DOHH2 (cell line): Measurements from ENCODE around the gene RALGAPA2.

ENCODE experiments used
- H3F3A ChIP-seq: fragments of 200-600 bp; sonication (generic), shearing (Covaris generic); 2 replicates; pipeline ENCODE4 v1.6.0; 2016; ENCODE audit warnings: antibody characterized with exemption, mild to moderate bottlenecking; ENCODE audit not compliant: control insufficient read depth, insufficient read depth
- H3K27ac ChIP-seq: fragments of 200-600 bp; sonication (generic); 2 replicates; pipeline ENCODE4 v1.5.1; 2014; ENCODE audit warnings: low read depth, mild to moderate bottlenecking, low read length, moderate library complexity
- H3K27me3 ChIP-seq: fragments of 200-600 bp; sonication (generic); 2 replicates; pipeline ENCODE4 v1.6.1; 2014; ENCODE audit warnings: mild to moderate bottlenecking, low read length, mixed read lengths; ENCODE audit not compliant: control insufficient read depth
- H3K36me3 ChIP-seq: fragments of 200-600 bp; sonication (generic); 2 replicates; pipeline ENCODE4 v1.6.1; 2014; ENCODE audit warnings: mild to moderate bottlenecking, low read length, moderate library complexity, mixed read lengths; ENCODE audit not compliant: control insufficient read depth
- H3K4me1 ChIP-seq: fragments of 200-600 bp; sonication (generic); 2 replicates; pipeline ENCODE4 v1.6.1; 2014; ENCODE audit warnings: mild to moderate bottlenecking, low read length, mixed read lengths; ENCODE audit not compliant: control insufficient read depth
- H3K4me2 ChIP-seq: fragments of 200-600 bp; sonication (generic); 2 replicates; pipeline ENCODE4 v1.6.0; 2014; ENCODE audit warnings: mild to moderate bottlenecking, low read length, moderate library complexity
- H3K4me3 ChIP-seq: fragments of 200-600 bp; sonication (generic); 2 replicates; pipeline ENCODE4 v1.5.1; 2014; ENCODE audit warnings: mild to moderate bottlenecking, low read length, mixed read lengths
- H3K79me2 ChIP-seq: fragments of 200-600 bp; sonication (generic); 2 replicates; pipeline ENCODE4 v1.6.1; 2014; ENCODE audit warnings: mild to moderate bottlenecking, low read length, mixed read lengths; ENCODE audit not compliant: control insufficient read depth
- H3K9me2 ChIP-seq: fragments of 200-600 bp; sonication (generic); replicated peaks from 2 replicates; pipeline ENCODE4 v1.6.1; 2014; ENCODE audit warnings: mild to moderate bottlenecking, low read length, mixed read lengths; ENCODE audit not compliant: control insufficient read depth
- H3K9me3 ChIP-seq: fragments of 200-600 bp; sonication (generic); 2 replicates; pipeline ENCODE4 v1.6.1; 2014; ENCODE audit warnings: antibody characterized with exemption, low read length, mixed read lengths; ENCODE audit not compliant: control insufficient read depth, insufficient read depth
- H4K20me1 ChIP-seq: fragments of 200-600 bp; sonication (generic); 2 replicates; pipeline ENCODE4 v1.6.0; 2014; ENCODE audit warnings: low read depth, mild to moderate bottlenecking, antibody characterized with exemption, low read length, moderate library complexity; ENCODE audit not compliant: control insufficient read depth, insufficient read depth
- CTCF ChIP-seq: fragments of 200-600 bp; sonication (generic); IDR thresholded peaks from one replicate; pipeline ENCODE4 v1.5.1; 2014; ENCODE audit warnings: antibody characterized with exemption, mild to moderate bottlenecking, low read depth, low read length; ENCODE audit not compliant: poor library complexity, severe bottlenecking
- EZH2phosphoT487 ChIP-seq: fragments of 200-600 bp; sonication (generic); IDR thresholded peaks from 2 replicates; pipeline ENCODE4 v1.6.1; 2017; ENCODE audit warnings: borderline replicate concordance, mild to moderate bottlenecking, antibody characterized with exemption, low read length, moderate library complexity, mixed read lengths

RALGAPA2 gene

GRCh38 chr20:20604357-20604756, 108.1 kb downstream of the RALGAPA2 start:
- TF ChIP-seq CTCF (no peak), EZH2phosphoT487 (no peak)

GRCh38 chr20:20603339-20603990, 109.0 kb downstream of the RALGAPA2 start:
- no peaks in the 10 kb centered on the region for H3K9me3 ChIP-seq
- H4K20me1 ChIP-seq, result no peaks in the 10 kb centered on the region
- H3K4me1 ChIP-seq, result peaks cover 15% of the 10 kb centered on the region
- no peaks in the 10 kb centered on the region for H3K79me2 ChIP-seq
- 0 out of 2 replicates have a peak overlapping the region, but pooled peaks have one; percentile 5 for H3K4me3 ChIP-seq
- no peaks in the 10 kb centered on the region for H3K36me3 ChIP-seq
- no peak overlapping the region for H3K27ac ChIP-seq
- no peaks in the 10 kb centered on the region for H3K9me2 ChIP-seq
- H3K4me2 ChIP-seq, result peak overlapping the region; percentile 32
- no peaks in the 10 kb centered on the region for H3K27me3 ChIP-seq
- TF ChIP-seq EZH2phosphoT487 (no peak), CTCF (no peak)
- no peaks in the 10 kb centered on the region for H3F3A ChIP-seq

More at GRCh38 chr20:20604357-20604756, 108.1 kb downstream of the RALGAPA2 start:
- H3K79me2 ChIP-seq, result no peaks in the 10 kb centered on the region
- no peaks in the 10 kb centered on the region for H3F3A ChIP-seq
- no peaks in the 10 kb centered on the region for H3K36me3 ChIP-seq
- no peaks in the 10 kb centered on the region for H3K9me3 ChIP-seq
- H3K4me1 ChIP-seq, result peaks cover 15% of the 10 kb centered on the region
- H3K9me2 ChIP-seq, result no peaks in the 10 kb centered on the region
- no peak overlapping the region for H3K4me3 ChIP-seq
- H3K27ac ChIP-seq, result no peak overlapping the region
- no peaks in the 10 kb centered on the region for H4K20me1 ChIP-seq
- H3K27me3 ChIP-seq, result no peaks in the 10 kb centered on the region
- no peak overlapping the region for H3K4me2 ChIP-seq

GRCh38 chr20:20597966-20598365, 114.5 kb downstream of the RALGAPA2 start:
- H3K4me3 ChIP-seq, result no peak overlapping the region
- H3K4me1 ChIP-seq, result peaks cover 4% of the 10 kb centered on the region
- H3K27me3 ChIP-seq, result no peaks in the 10 kb centered on the region
- H3K79me2 ChIP-seq, result no peaks in the 10 kb centered on the region
- no peak for TF ChIP-seq EZH2phosphoT487
- TF ChIP-seq CTCF, result no peak
- H3K27ac ChIP-seq, result no peak overlapping the region
- H4K20me1 ChIP-seq, result no peaks in the 10 kb centered on the region
- H3K9me3 ChIP-seq, result no peaks in the 10 kb centered on the region
- no peaks in the 10 kb centered on the region for H3F3A ChIP-seq
- H3K36me3 ChIP-seq, result no peaks in the 10 kb centered on the region
- H3K4me2 ChIP-seq, result no peak overlapping the region
- H3K9me2 ChIP-seq, result no peaks in the 10 kb centered on the region
